Lower leg skin (tissue), 3 donors: ENCODE measurements around the gene CD101.

Experiments used
- POLR2A ChIP-seq, 2 donors: fragments of 450-650 bp; IDR thresholded peaks; one replicate each; pipeline ENCODE4 v1.6.1; 2016 to 2017; ENCODE audit warnings: antibody characterized with exemption in 2 of 2, mild to moderate bottlenecking in 1 of 2, moderate library complexity in 1 of 2
- TF ChIP-seq, protein P1 (sequence below), 3 donors: fragments of 450-650 bp; IDR thresholded peaks; one replicate each; pipeline ENCODE4 v1.5.1; 2016; ENCODE audit warnings: antibody characterized with exemption in 3 of 3, mild to moderate bottlenecking in 3 of 3, moderate library complexity in 2 of 3

DNA sequence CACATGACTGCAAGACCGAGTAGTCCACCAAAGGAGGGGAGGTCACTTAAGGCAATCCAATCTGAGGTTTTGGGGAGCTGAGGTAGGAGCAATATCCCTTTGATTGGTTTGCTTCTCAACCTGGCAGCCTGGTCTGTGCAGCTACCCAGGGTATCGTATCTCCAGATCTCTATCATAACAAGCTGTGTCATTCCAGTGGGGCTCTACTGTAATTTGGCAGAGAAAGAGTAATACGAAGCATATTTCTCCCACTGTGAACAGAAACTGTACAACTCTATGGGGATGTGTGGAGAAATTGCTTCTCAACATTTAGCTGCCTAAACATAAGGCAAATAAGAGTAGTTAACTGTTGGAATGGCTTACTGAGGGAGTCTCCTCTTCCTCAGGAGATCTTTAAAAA, 20.6 kb downstream of the CD101 start:
- TF ChIP-seq, protein P1, sequence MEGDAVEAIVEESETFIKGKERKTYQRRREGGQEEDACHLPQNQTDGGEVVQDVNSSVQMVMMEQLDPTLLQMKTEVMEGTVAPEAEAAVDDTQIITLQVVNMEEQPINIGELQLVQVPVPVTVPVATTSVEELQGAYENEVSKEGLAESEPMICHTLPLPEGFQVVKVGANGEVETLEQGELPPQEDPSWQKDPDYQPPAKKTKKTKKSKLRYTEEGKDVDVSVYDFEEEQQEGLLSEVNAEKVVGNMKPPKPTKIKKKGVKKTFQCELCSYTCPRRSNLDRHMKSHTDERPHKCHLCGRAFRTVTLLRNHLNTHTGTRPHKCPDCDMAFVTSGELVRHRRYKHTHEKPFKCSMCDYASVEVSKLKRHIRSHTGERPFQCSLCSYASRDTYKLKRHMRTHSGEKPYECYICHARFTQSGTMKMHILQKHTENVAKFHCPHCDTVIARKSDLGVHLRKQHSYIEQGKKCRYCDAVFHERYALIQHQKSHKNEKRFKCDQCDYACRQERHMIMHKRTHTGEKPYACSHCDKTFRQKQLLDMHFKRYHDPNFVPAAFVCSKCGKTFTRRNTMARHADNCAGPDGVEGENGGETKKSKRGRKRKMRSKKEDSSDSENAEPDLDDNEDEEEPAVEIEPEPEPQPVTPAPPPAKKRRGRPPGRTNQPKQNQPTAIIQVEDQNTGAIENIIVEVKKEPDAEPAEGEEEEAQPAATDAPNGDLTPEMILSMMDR (IDR thresholded peaks at IDR 0.05): no peak
- no peak for TF ChIP-seq POLR2A (IDR thresholded peaks at IDR 0.05)
